ENCODE results near the gene PTPN13. TPM values are rescaled to one million over a fixed set of nuclear protein-coding genes. Genes with fewer than 3 reads are reported as not detected.

PTPN13 gene
- total RNA-seq, 1 donor from 2014 or later: 55.7 TPM

DNA sequence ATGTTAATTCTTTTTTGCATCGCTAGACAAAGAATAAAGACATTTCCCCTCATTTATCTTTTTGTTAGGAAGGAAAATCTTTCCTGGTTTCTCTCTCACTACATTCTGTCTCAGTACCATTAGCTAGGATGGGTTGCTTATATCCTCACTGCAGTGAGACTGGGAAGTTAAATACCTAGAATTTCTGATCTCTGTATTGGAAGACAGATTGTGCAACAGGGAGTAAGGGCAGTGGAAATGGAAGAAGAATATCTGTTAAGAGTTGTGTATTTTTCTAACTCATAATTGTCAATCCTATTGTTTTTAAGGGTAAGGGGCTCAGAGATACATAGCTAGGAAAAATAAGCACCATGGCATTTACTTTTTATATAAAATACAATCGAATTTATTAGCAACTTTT is 19.6 kb downstream of the PTPN13 start:
- H3K27me3 Mint-ChIP-seq (ENCODE audit: unreplicated experiment): no peaks in the 10 kb centered on the region
- H3K36me3 Mint-ChIP-seq (ENCODE audit: unreplicated experiment): peaks cover 7% of the 10 kb centered on the region
- no peak for DNase-seq (ENCODE audit: extremely low spot score, unreplicated experiment)
- H3K4me3 Mint-ChIP-seq (ENCODE audit: unreplicated experiment): no peak overlapping the region
- H3K4me1 Mint-ChIP-seq (ENCODE audit: unreplicated experiment): peaks cover 37% of the 10 kb centered on the region
- TF ChIP-seq, protein P1, sequence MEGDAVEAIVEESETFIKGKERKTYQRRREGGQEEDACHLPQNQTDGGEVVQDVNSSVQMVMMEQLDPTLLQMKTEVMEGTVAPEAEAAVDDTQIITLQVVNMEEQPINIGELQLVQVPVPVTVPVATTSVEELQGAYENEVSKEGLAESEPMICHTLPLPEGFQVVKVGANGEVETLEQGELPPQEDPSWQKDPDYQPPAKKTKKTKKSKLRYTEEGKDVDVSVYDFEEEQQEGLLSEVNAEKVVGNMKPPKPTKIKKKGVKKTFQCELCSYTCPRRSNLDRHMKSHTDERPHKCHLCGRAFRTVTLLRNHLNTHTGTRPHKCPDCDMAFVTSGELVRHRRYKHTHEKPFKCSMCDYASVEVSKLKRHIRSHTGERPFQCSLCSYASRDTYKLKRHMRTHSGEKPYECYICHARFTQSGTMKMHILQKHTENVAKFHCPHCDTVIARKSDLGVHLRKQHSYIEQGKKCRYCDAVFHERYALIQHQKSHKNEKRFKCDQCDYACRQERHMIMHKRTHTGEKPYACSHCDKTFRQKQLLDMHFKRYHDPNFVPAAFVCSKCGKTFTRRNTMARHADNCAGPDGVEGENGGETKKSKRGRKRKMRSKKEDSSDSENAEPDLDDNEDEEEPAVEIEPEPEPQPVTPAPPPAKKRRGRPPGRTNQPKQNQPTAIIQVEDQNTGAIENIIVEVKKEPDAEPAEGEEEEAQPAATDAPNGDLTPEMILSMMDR (IDR thresholded peaks at IDR 0.05): no peak
- peaks cover 6% of the 10 kb centered on the region for H3K9me3 Mint-ChIP-seq (ENCODE audit: unreplicated experiment)
- H3K27ac Mint-ChIP-seq (ENCODE audit: unreplicated experiment): peak overlapping the region; percentile 36

DNA sequence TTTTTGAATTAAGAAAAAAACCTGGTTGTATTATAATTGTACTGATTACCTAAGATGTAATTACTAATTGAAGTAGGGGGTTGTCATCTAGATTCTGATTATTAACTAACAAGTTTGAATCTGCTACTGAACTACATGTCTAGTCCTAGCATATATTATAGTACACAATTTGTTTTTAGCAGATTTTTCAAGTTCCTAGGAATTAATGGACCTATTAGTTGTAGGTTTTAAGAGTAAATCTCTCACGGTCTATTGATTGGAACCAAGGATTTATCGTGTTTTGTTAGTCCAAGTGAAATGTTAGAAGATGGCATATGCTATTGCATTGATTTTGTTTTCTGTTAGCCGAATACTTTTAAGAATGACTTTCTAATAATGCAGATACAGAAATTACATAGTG is 20.8 kb downstream of the PTPN13 start:
- TF ChIP-seq, protein P1 (IDR thresholded peaks at IDR 0.05): no peak
- no peak for DNase-seq (ENCODE audit: extremely low spot score, unreplicated experiment)
- Mint-ChIP-seq H3K4me3 (ENCODE audit: unreplicated experiment) (no peak overlapping the region), H3K27ac (ENCODE audit: unreplicated experiment) (peak overlapping the region; percentile 57), H3K9me3 (ENCODE audit: unreplicated experiment) (peaks cover 6% of the 10 kb centered on the region), H3K36me3 (ENCODE audit: unreplicated experiment) (peaks cover 12% of the 10 kb centered on the region), H3K27me3 (ENCODE audit: unreplicated experiment) (no peaks in the 10 kb centered on the region), H3K4me1 (ENCODE audit: unreplicated experiment) (peaks cover 31% of the 10 kb centered on the region)

DNA sequence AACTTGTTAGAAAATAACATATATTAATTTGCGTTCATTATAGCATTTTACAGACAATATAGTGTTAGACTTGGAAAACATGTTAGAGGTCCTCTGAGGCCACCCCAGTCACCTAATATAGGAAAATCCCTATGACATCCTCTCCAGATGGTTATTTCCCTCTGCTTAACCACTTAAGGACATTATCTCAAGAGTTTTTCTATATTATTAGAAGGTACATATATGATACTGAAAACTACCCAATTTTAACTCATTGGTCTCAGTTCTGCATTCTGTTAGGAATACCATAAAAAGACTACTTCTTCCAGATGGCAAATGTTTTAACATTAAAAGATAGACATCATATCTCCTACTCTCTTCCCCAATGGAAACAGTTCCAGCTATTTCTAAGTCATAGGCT is 21.4 kb downstream of the PTPN13 start:
- H3K4me3 Mint-ChIP-seq (ENCODE audit: unreplicated experiment): no peak overlapping the region
- TF ChIP-seq, protein P1 (IDR thresholded peaks at IDR 0.05): no peak
- peaks cover 6% of the 10 kb centered on the region for H3K9me3 Mint-ChIP-seq (ENCODE audit: unreplicated experiment)
- H3K4me1 Mint-ChIP-seq (ENCODE audit: unreplicated experiment): peaks cover 31% of the 10 kb centered on the region
- no peak for DNase-seq (ENCODE audit: extremely low spot score, unreplicated experiment)
- H3K36me3 Mint-ChIP-seq (ENCODE audit: unreplicated experiment): peaks cover 12% of the 10 kb centered on the region
- H3K27me3 Mint-ChIP-seq (ENCODE audit: unreplicated experiment): no peaks in the 10 kb centered on the region
- H3K27ac Mint-ChIP-seq (ENCODE audit: unreplicated experiment): no peak overlapping the region

DNA sequence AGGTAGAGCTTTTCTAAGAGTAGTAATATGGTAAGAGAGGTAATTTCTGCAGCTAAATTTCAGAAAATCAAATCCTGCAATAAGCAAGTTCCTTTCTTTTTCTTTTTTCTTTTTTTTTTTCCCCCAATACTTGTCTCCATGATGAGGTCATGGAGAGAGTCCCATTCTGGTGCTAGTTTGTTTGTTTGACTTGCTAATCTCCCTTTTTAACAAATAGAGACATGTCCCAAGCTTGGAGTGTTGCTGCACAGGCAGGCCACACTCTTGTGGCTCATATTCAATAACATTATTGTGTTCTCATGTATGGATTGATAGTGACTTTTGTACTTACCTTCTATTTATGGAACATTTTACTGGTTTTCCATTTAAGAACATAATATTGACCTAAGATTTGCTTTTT is 25.5 kb downstream of the PTPN13 start:
- peaks cover 6% of the 10 kb centered on the region for H3K9me3 Mint-ChIP-seq (ENCODE audit: unreplicated experiment)
- TF ChIP-seq, protein P1 (IDR thresholded peaks at IDR 0.05): no peak
- DNase-seq (ENCODE audit: extremely low spot score, unreplicated experiment): no peak
- H3K36me3 Mint-ChIP-seq (ENCODE audit: unreplicated experiment): peaks cover 18% of the 10 kb centered on the region
- H3K27ac Mint-ChIP-seq (ENCODE audit: unreplicated experiment): no peak overlapping the region
- H3K4me1 Mint-ChIP-seq (ENCODE audit: unreplicated experiment): peaks cover 24% of the 10 kb centered on the region
- no peaks in the 10 kb centered on the region for H3K27me3 Mint-ChIP-seq (ENCODE audit: unreplicated experiment)
- no peak overlapping the region for H3K4me3 Mint-ChIP-seq (ENCODE audit: unreplicated experiment)

DNA sequence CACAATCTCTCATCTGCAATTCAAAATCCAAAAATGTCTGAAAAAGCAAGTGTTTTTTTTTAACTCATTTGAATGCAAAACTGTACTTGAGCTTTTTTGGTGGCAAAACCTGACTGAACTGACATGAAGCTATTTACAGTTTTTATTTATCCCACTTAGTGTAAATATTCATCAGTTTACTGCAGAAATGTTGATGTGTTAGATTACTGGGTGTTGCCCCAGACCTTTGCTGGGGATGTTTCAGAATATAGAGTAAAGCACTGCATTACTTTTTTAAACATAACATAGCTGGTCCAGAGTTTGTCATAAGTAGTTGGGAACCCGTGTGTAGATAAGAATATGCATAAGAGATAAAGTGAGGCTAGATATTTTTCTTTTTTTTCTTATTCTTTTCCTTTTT is 27.3 kb downstream of the PTPN13 start:
- no peak overlapping the region for H3K4me3 Mint-ChIP-seq (ENCODE audit: unreplicated experiment)
- TF ChIP-seq, protein P1 (IDR thresholded peaks at IDR 0.05): no peak
- H3K9me3 Mint-ChIP-seq (ENCODE audit: unreplicated experiment): peaks cover 6% of the 10 kb centered on the region
- peaks cover 19% of the 10 kb centered on the region for H3K4me1 Mint-ChIP-seq (ENCODE audit: unreplicated experiment)
- no peak for DNase-seq (ENCODE audit: extremely low spot score, unreplicated experiment)
- no peak overlapping the region for H3K27ac Mint-ChIP-seq (ENCODE audit: unreplicated experiment)
- H3K36me3 Mint-ChIP-seq (ENCODE audit: unreplicated experiment): peaks cover 18% of the 10 kb centered on the region
- H3K27me3 Mint-ChIP-seq (ENCODE audit: unreplicated experiment): no peaks in the 10 kb centered on the region

All from osteocyte (in vitro differentiated cells).